C4-2B (cell line): ENCODE results near the gene KDM2A.

Experiments
- H3K27ac ChIP-seq: fragments of 450-650 bp; 2 replicates; pipeline ENCODE4 v1.5.1; 2017
- ZFX ChIP-seq: fragments of 450-650 bp; IDR thresholded peaks from 2 replicates; pipeline ENCODE4 v1.6.1; 2017
- TF ChIP-seq, protein P1 (sequence below): fragments of 450-650 bp; conservative IDR thresholded peaks from 2 replicates; pipeline ENCODE4 v1.5.1; 2017; ENCODE audit warnings: mild to moderate bottlenecking

The KDM2A gene

DNA sequence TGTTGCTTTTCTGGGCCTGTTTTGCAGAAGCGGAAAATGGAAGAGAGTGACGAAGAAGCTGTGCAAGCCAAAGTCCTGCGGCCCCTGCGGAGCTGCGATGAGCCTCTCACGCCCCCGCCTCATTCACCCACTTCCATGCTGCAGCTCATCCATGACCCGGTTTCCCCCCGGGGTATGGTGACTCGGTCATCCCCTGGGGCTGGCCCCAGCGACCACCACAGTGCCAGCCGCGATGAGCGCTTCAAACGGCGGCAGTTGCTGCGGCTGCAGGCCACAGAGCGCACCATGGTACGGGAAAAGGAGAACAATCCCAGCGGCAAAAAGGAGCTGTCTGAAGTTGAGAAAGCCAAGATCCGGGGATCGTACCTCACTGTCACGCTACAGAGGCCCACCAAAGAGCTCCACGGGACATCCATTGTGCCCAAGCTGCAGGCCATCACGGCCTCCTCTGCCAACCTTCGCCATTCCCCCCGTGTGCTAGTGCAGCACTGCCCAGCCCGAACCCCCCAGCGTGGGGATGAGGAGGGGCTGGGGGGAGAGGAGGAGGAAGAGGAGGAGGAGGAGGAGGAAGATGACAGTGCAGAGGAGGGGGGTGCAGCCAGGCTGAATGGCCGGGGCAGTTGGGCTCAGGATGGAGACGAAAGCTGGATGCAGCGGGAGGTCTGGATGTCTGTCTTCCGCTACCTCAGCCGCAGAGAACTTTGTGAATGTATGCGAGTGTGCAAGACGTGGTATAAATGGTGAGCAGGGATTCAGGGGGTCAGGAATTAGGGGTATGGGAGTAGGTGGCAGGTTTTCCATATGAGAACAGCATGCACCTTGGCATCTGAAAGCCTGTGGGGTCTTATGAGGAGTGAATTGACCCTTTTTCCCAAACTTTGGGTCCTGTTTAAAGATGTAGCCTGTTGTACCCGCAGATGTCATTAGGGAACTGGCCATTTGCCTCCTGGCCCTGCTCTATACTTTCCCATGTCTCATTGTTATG, 131.3 kb downstream of the KDM2A start:
- H3K27ac ChIP-seq = no peak overlapping the region
- no peak for TF ChIP-seq ZFX
- TF ChIP-seq, protein P1, sequence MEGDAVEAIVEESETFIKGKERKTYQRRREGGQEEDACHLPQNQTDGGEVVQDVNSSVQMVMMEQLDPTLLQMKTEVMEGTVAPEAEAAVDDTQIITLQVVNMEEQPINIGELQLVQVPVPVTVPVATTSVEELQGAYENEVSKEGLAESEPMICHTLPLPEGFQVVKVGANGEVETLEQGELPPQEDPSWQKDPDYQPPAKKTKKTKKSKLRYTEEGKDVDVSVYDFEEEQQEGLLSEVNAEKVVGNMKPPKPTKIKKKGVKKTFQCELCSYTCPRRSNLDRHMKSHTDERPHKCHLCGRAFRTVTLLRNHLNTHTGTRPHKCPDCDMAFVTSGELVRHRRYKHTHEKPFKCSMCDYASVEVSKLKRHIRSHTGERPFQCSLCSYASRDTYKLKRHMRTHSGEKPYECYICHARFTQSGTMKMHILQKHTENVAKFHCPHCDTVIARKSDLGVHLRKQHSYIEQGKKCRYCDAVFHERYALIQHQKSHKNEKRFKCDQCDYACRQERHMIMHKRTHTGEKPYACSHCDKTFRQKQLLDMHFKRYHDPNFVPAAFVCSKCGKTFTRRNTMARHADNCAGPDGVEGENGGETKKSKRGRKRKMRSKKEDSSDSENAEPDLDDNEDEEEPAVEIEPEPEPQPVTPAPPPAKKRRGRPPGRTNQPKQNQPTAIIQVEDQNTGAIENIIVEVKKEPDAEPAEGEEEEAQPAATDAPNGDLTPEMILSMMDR = no peak

DNA sequence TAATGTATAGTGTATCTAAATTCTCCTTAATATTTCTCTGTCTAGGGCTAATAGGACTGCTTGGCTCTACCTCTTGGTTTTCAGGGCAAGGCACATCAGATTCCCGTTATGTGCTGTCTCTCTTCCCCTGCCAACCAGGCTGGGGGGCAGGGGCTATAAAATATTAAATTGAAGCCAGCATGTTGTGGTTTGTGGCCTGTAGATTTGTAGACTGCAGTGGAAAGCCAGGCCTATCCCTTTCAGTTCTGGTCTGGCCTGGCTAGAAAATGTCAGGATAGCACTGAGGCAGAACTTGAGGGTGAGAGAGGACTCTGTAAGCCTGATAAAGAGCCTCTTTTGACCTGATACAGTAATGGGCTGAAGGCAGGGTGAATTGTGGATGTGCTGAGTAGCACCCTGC, 132.8 kb downstream of the KDM2A start:
- H3K27ac ChIP-seq = no peak overlapping the region
- no peak for TF ChIP-seq ZFX
- TF ChIP-seq, protein P1 = no peak

DNA sequence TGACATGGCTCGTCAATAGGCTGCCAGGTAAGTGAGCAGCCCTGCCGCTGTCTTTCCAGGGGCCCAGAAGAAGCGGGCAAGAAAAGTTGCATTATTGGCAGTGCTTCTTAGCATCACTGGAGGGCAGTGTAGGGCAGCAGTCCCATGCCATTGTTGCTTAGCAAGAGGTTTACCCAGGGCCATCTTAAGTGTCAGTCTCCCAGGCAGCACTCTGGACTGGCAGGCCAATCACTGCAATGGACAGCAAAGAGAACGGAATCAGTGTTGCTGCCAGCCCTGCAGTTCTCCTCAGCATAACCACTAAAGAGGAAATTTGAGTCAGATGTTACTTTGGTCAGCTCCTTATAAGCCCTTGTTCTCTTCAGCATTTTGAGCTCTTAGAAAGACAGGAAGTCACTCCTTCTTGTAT, 133.8 kb downstream of the KDM2A start:
- H3K27ac ChIP-seq = no peak overlapping the region
- TF ChIP-seq, protein P1 = peak; percentile 46
- TF ChIP-seq ZFX = no peak

DNA sequence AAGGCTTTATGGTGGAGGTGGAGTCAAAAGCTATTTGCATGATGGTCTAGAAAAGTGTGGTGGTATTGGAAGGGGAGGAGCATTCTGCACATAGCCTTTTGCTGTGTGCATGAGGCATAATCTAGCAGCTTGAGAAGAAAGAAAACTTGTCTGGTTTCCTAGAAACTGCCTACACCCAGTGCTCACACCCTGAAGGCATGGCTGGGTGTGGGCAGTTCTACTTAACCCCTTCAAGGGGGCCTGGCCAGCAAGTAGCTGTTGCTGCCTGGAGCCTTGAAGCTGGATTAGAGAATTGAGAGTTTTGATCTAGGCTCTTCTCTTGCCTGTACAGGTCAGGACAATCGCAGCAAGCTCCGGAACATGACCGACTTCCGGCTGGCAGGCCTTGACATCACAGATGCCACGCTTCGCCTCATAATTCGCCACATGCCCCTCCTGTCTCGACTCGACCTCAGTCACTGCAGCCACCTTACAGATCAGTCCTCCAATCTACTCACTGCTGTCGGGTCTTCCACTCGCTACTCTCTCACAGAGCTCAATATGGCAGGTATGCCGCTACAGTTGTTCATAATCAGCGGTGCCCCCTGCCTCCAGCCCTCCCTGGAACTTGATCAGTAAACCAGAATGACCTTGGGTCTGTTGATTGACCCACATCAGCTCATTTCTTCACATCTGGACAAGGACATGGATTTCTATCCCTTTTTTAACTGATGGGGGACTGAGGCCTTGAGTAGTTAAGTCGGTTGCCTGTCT, 135.0 kb downstream of the KDM2A start:
- TF ChIP-seq, protein P1 = no peak
- no peak for TF ChIP-seq ZFX
- H3K27ac ChIP-seq = no peak overlapping the region

DNA sequence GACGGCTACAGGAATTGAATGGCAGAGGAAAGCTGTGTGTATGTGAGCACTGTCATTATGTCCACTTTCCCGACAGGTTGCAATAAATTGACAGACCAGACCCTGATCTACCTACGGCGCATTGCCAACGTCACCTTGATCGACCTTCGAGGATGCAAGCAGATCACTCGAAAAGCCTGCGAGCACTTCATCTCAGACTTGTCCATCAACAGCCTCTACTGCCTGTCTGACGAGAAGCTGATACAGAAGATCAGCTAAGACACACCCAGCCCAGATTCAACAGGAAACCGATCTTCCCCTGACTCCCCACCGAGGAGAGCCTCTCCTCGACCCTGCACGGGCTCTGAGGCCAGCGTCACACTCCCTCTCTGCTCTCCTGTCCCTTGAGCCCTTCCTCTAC, 135.7 kb downstream of the KDM2A start:
- H3K27ac ChIP-seq = no peak overlapping the region
- no peak for TF ChIP-seq ZFX
- TF ChIP-seq, protein P1 = no peak

DNA sequence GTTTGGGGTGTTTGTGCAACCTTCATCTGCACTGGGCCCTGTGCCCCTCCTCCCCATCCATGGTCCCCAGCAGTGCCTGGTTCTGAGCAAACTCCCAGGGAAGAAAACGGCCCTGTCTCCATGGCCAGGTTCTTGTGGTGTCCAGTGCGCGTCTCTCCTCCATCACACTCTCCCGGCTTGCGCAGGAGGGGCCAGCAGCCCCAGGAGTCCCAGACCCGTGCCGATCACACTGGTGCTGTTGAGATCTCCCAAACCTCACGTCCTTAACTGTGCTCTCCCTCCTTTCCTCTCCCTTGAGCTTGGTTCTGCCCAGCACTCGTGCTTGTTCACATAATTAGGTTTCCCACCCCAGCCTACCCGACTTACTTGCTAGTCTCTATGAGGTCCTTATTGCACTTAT, 136.3 kb downstream of the KDM2A start:
- TF ChIP-seq, protein P1 = no peak
- TF ChIP-seq ZFX = no peak
- H3K27ac ChIP-seq = no peak overlapping the region

DNA sequence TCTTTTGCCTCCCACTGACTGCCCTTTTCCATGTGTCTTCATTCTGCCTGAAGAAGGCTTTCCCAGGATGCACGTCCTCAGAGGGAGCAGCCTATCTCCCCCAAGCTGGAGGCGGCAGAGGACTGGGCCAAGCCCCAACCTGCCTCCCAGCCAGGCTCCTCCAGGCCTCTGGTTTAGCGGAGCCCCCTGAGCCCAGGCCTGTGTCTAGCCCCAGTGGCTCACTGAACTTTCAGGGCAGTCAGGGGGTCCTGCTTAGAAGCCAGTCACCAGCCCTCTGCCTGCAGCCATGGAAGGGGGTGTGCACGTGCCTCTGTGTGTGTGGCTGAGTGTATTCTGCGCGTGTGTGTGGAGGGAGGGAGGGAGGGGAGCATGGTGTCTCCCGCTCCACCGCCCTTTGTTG, 136.8 kb downstream of the KDM2A start:
- H3K27ac ChIP-seq = no peak overlapping the region
- no peak for TF ChIP-seq ZFX
- TF ChIP-seq, protein P1 = no peak
